ENCODE data around the gene APH1A.

APH1A gene

GRCh38 chr1:150259758-150260669, 8.8 kb downstream of the APH1A start:
- no peak for TF ChIP-seq CTCF (IDR thresholded peaks at IDR 0.05; ENCODE audit: control insufficient read depth, insufficient read depth, low read depth, low read length, missing control alignments)
- DNase-seq (ENCODE audit: low read depth): no peak
- no peak overlapping the region for H3K4me3 ChIP-seq (ENCODE audit: control insufficient read depth, low read depth, low read length)

GRCh38 chr1:150259217-150259616, 9.6 kb downstream of the APH1A start:
- H3K4me3 ChIP-seq (ENCODE audit: control insufficient read depth, low read depth, low read length): no peak overlapping the region
- TF ChIP-seq CTCF (IDR thresholded peaks at IDR 0.05; ENCODE audit: control insufficient read depth, insufficient read depth, low read depth, low read length, missing control alignments): no peak
- DNase-seq (ENCODE audit: low read depth): no peak

DNA sequence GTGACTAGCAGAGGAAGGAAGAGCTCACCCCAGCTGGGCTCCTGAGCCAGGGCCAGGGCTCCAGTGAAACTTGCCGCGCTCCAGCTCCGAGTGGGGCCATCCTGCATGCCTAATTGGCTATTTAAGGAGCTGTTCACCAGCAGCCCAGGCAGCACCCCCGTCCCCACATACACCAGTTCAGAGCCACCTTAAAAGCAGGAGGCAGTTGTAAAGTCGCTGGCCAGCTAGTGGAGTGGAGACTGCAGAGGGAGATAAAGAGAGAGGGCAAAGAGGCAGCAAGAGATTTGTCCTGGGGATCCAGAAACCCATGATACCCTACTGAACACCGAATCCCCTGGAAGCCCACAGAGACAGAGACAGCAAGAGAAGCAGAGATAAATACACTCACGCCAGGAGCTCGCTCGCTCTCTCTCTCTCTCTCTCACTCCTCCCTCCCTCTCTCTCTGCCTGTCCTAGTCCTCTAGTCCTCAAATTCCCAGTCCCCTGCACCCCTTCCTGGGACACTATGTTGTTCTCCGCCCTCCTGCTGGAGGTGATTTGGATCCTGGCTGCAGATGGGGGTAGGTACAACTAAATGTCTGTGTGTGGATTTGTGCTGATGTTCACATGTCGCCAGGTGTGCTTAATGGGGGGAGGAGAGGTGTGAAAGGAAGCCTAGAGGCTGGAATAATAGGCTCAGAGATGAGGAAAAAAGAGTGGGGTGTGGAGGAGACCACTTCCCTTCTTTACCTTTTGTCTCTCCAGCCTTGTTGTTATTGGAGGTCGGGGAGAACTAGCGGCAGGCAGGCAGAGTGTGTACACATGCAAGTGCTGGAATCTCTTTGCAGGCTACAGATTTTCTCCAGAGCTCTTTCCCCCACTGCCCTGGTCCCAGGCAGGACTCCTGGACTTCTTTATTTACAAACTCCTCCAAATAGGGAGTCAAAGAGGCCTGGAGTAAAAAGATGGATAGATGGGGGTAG, 10.9 kb downstream of the APH1A start, which contains the start of gene CA14:
CA14 (plus strand) TSS at position 151 of the 962 bp plus-strand sequence; CDS start at position 506, 355 bp downstream.
- DNase-seq (ENCODE audit: low read depth): no peak
- TF ChIP-seq CTCF (IDR thresholded peaks at IDR 0.05; ENCODE audit: control insufficient read depth, insufficient read depth, low read depth, low read length, missing control alignments): no peak
- H3K4me3 ChIP-seq (ENCODE audit: control insufficient read depth, low read depth, low read length): no peak within 1 kb of the TSS

- DNase-seq (ENCODE audit: low read depth): no peak
- H3K4me3 ChIP-seq (ENCODE audit: control insufficient read depth, low read depth, low read length): no peak overlapping the region
- no peak for TF ChIP-seq CTCF (IDR thresholded peaks at IDR 0.05; ENCODE audit: control insufficient read depth, insufficient read depth, low read depth, low read length, missing control alignments)
Measured at GRCh38 chr1:150256554-150257341, 12.1 kb downstream of the APH1A start.

GRCh38 chr1:150256198-150256553, 12.6 kb downstream of the APH1A start:
- DNase-seq (ENCODE audit: low read depth): no peak
- no peak overlapping the region for H3K4me3 ChIP-seq (ENCODE audit: control insufficient read depth, low read depth, low read length)
- TF ChIP-seq CTCF (IDR thresholded peaks at IDR 0.05; ENCODE audit: control insufficient read depth, insufficient read depth, low read depth, low read length, missing control alignments): no peak

- TF ChIP-seq CTCF (IDR thresholded peaks at IDR 0.05; ENCODE audit: control insufficient read depth, insufficient read depth, low read depth, low read length, missing control alignments): no peak
- H3K4me3 ChIP-seq (ENCODE audit: control insufficient read depth, low read depth, low read length): no peak overlapping the region
- DNase-seq (ENCODE audit: low read depth): no peak
Measured at GRCh38 chr1:150249936-150250335, 18.9 kb downstream of the APH1A start.

Data from AG09309 (cell line).